ENCODE data around the gene LVRN. TPM values are rescaled to one million over a fixed set of nuclear protein-coding genes. Genes with fewer than 3 reads are reported as not detected.

Gene LVRN
- total and polyA plus RNA-seq, 8 donors = 0.06 to 1.9 (median 1.2) TPM

- H3K27me3 ChIP-seq = no peaks in the 10 kb centered on the region
- no peak for DNase-seq
- no peak for TF ChIP-seq CTCF (IDR thresholded peaks at IDR 0.05)
- H3K27ac ChIP-seq = no peak overlapping the region
- no peak for ATAC-seq
- peaks cover 0 to 4% of the 10 kb centered on the region in 2 donors for H3K4me1 ChIP-seq
- no peaks in the 10 kb centered on the region for H3K9me3 ChIP-seq
- intact Hi-C loops (cut with DNase I) = no loop called here
- no peaks in the 10 kb centered on the region for H3K36me3 ChIP-seq
- no peak overlapping the region for H3K4me3 ChIP-seq
Observed at GRCh38 chr5:116042375-116042774, 80.1 kb downstream of the LVRN start.

- ATAC-seq (no peak), DNase-seq (no peak)
- H3K9me3 ChIP-seq = no peaks in the 10 kb centered on the region
- no peaks in the 10 kb centered on the region for H3K36me3 ChIP-seq
- no peak overlapping the region for H3K27ac ChIP-seq
- intact Hi-C loops (cut with DNase I) = no loop called here
- TF ChIP-seq CTCF (IDR thresholded peaks at IDR 0.05) = no peak
- no peaks in the 10 kb centered on the region for H3K27me3 ChIP-seq
- no peak overlapping the region for H3K4me3 ChIP-seq
- H3K4me1 ChIP-seq = peaks cover 0 to under 1% of the 10 kb centered on the region in 2 donors
Observed at GRCh38 chr5:116044073-116044472, 81.8 kb downstream of the LVRN start.

GRCh38 chr5:116045821-116046220 is 83.5 kb downstream of the LVRN start:
- intact Hi-C loops (cut with DNase I) = no loop called here
- DNase-seq = no peak
- Histone ChIP-seq H3K27me3 (no peaks in the 10 kb centered on the region), H3K4me1 (no peaks in the 10 kb centered on the region), H3K27ac (no peak overlapping the region), H3K9me3 (no peaks in the 10 kb centered on the region), H3K36me3 (no peaks in the 10 kb centered on the region), H3K4me3 (no peak overlapping the region)
- no peak for TF ChIP-seq CTCF (IDR thresholded peaks at IDR 0.05)
- ATAC-seq = no peak

GRCh38 chr5:116046261-116046660 is 84.0 kb downstream of the LVRN start:
- intact Hi-C loops (cut with DNase I) = no loop called here
- H3K36me3 ChIP-seq = no peaks in the 10 kb centered on the region
- no peak overlapping the region for H3K27ac ChIP-seq
- H3K9me3 ChIP-seq = no peaks in the 10 kb centered on the region
- no peak overlapping the region for H3K4me3 ChIP-seq
- ATAC-seq = no peak
- no peaks in the 10 kb centered on the region for H3K4me1 ChIP-seq
- no peak for TF ChIP-seq CTCF (IDR thresholded peaks at IDR 0.05)
- no peak for DNase-seq
- H3K27me3 ChIP-seq = no peaks in the 10 kb centered on the region

- DNase-seq = no peak
- Histone ChIP-seq H3K9me3 (no peaks in the 10 kb centered on the region), H3K27ac (no peak overlapping the region), H3K27me3 (no peaks in the 10 kb centered on the region), H3K4me1 (no peaks in the 10 kb centered on the region), H3K4me3 (no peak overlapping the region), H3K36me3 (no peaks in the 10 kb centered on the region)
- no peak for TF ChIP-seq CTCF (IDR thresholded peaks at IDR 0.05)
- no peak for ATAC-seq
- intact Hi-C loops (cut with DNase I) = no loop called here
Observed at GRCh38 chr5:116046823-116047222, 84.5 kb downstream of the LVRN start.

All from left lung (tissue), 10 donors.